Measurements from ENCODE around the gene SYNPR.

SYNPR gene

DNA sequence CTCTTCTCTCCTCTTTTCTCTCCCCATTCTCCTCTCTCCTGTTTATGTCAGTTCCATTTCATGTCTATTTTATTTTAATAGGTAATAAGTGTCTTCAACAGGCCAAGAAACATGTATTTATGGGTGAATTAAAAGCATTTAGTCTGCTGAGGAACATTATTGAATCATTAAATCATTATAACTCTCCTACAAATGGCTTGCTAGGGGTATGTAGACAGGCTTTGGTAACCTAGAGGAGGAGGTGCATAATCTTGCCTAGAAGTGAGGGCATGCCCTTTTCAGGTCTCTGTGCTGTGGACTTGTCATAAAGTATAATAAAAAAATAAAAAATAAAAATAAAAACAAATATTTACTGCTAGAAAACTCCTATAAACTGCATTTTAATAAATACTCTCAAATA is 285.5 kb downstream of the SYNPR start:
- H3K27ac ChIP-seq: no peak overlapping the region
- CTCF ChIA-PET: no interaction called here
- DNase-seq (ENCODE audit: low spot score): no peak
- TF ChIP-seq, protein P1, sequence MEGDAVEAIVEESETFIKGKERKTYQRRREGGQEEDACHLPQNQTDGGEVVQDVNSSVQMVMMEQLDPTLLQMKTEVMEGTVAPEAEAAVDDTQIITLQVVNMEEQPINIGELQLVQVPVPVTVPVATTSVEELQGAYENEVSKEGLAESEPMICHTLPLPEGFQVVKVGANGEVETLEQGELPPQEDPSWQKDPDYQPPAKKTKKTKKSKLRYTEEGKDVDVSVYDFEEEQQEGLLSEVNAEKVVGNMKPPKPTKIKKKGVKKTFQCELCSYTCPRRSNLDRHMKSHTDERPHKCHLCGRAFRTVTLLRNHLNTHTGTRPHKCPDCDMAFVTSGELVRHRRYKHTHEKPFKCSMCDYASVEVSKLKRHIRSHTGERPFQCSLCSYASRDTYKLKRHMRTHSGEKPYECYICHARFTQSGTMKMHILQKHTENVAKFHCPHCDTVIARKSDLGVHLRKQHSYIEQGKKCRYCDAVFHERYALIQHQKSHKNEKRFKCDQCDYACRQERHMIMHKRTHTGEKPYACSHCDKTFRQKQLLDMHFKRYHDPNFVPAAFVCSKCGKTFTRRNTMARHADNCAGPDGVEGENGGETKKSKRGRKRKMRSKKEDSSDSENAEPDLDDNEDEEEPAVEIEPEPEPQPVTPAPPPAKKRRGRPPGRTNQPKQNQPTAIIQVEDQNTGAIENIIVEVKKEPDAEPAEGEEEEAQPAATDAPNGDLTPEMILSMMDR (conservative IDR thresholded peaks at IDR 0.05; ENCODE audit: low read depth): no peak
- POLR2A ChIA-PET (ENCODE audit: low non-redundant PET): no interaction called here

DNA sequence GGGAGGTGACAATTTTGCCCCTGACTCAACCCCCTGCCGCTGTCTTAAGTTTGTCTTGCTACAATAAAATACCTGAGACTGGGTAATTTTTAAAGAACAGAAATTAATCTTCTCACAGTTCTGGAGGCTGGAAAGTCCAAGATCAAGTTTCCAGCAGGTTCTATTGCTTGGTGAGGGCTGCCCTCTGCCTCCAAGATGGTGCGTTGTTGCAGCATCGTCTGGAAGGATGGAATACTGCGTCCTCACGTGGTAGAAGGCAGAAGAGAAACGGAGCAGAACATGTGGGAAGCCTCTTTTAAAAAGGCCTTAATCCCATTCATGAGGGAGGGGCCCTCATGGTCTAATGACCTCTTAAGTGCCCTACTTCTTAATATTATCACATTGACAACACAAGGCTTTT is 287.1 kb downstream of the SYNPR start:
- CTCF ChIA-PET: no interaction called here
- TF ChIP-seq, protein P1 (conservative IDR thresholded peaks at IDR 0.05; ENCODE audit: low read depth): no peak
- POLR2A ChIA-PET (ENCODE audit: low non-redundant PET): no interaction called here
- no peak for DNase-seq (ENCODE audit: low spot score)
- no peak overlapping the region for H3K27ac ChIP-seq

DNA sequence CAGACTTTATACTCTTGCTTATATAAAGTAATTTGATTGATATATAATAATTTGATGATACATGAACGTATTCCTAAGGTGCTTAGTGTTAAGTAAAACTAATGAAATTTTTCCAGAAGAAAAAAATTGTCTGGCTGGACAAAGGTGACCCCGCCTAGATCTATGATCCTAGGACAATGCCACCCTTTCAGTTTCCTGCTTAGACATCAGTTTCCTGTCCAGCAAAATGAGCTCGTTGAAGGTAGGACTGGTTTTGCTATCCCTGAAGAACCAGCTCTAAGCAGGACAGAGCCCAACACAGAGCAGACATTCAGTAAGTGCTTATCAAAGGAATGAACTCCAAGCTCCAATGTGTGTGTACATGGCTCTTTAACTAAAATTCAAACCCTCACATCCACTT is 293.6 kb downstream of the SYNPR start:
- H3K27ac ChIP-seq: no peak overlapping the region
- ChIA-PET POLR2A (ENCODE audit: low non-redundant PET) (no interaction called here), CTCF (no interaction called here)
- DNase-seq (ENCODE audit: low spot score): no peak
- TF ChIP-seq, protein P1 (conservative IDR thresholded peaks at IDR 0.05; ENCODE audit: low read depth): no peak

DNA sequence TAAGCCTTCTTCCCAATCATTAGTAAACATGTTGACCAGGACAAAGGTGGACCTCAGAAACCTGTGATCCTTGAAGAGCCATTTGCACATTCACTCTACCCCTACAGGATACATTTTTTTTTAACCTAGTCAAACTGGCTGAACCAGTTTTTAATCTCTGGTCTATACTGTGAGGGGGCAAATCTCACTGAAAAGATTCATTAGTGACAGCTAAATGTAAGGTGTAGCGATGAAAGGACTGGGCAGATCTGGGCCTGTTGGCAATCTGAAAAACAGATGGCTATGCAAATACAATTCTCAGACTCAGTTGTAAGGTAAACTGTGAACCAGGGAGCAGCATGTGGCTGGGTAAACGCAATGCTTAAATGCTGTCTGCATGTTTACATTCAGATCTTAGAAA is 298.7 kb downstream of the SYNPR start:
- TF ChIP-seq, protein P1 (conservative IDR thresholded peaks at IDR 0.05; ENCODE audit: low read depth): no peak
- POLR2A ChIA-PET (ENCODE audit: low non-redundant PET): no interaction called here
- DNase-seq (ENCODE audit: low spot score): peak; percentile 38
- H3K27ac ChIP-seq: no peak overlapping the region
- CTCF ChIA-PET: interaction anchor here (0.7 kb wide), 1 partner anchor 225 kb away, joined by 3 read pairs; no protein-coding TSS in a partner anchor

DNA sequence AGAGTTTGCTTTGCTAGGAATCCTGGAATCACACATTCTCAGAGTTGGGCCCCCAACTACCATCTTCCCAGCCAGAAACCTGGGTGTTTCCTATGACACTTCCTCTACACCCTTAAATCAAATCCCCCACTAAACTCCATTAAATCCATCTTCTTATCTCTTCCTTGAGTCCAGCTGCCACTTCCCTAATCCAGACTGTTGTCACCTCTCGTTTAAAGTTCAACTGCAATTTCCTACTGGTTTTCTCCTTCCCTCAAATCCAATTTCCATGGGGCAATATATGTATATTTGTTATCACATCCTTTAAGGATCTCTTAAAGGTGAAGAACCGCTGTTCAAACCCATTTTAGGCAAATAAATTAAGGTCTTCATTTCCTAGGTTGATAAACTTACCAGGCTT is 300.8 kb downstream of the SYNPR start:
- DNase-seq (ENCODE audit: low spot score): no peak
- ChIA-PET POLR2A (ENCODE audit: low non-redundant PET) (no interaction called here), CTCF (no interaction called here)
- no peak overlapping the region for H3K27ac ChIP-seq
- TF ChIP-seq, protein P1 (conservative IDR thresholded peaks at IDR 0.05; ENCODE audit: low read depth): no peak

DNA sequence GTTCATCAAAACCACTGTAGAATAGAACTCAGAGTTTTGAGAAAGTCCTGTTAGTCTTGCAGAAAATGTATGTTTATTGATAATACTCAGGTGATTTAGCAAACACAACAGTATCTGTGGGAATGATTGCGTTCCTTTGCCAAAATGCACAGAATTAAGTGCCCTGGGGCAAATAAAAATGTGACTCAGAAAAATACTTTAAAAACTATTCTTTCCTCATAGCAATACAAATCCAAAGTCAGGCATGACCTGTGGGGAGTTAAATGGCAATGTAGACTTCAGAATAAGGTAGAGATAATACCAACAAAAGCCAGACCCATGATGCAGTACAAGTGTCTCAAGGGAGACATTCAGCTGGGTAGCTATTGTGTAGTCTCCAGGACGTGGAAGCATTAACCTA is 302.0 kb downstream of the SYNPR start:
- H3K27ac ChIP-seq: no peak overlapping the region
- POLR2A ChIA-PET (ENCODE audit: low non-redundant PET): no interaction called here
- DNase-seq (ENCODE audit: low spot score): peak; percentile 1
- CTCF ChIA-PET: no interaction called here
- TF ChIP-seq, protein P1 (conservative IDR thresholded peaks at IDR 0.05; ENCODE audit: low read depth): no peak

DNA sequence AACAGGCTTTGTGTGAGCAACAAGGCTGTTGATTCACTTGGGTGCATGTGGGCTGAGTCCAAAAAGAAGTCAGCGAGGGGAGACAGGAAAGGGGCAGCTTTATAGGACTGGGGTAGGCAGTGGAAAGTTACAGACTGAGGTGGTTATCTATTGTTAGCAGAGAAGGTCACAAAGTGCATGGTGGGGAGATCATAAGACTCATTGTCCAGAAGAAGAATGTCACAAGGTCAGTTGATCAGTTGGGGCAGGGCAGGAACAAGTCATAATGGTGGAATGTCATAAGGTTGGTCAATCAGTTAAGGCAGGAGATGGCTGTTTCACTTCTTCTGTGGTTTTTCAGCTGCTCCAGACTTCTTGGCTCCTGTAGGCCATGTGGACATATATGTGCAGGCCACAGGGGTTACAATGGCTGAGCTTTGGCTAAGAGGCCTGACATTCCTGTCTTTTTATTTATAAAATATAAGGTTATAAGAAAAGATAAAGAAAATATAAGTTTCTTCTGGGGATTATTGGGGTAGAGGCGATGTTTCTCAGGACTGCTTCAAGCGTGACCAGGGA is 304.9 kb downstream of the SYNPR start:
- TF ChIP-seq, protein P1 (conservative IDR thresholded peaks at IDR 0.05; ENCODE audit: low read depth): no peak
- CTCF ChIA-PET: no interaction called here
- no peak overlapping the region for H3K27ac ChIP-seq
- POLR2A ChIA-PET (ENCODE audit: low non-redundant PET): no interaction called here
- no peak for DNase-seq (ENCODE audit: low spot score)

Data from RWPE1 (cell line).